Endodermal cell (in vitro differentiated cells): Measurements from ENCODE around the gene C2CD4C. TPM values are rescaled to one million over a fixed set of nuclear protein-coding genes. Genes with fewer than 3 reads are reported as not detected.
A peak's percentile ranks its signal among the peaks of the same experiment; 100 is the strongest.

Experiments
- DNase-seq: peaks from one replicate; pipeline ENCODE4 v3.0.0-alpha.2; 2017
- H3K27ac ChIP-seq: 2 replicates; pipeline ENCODE4 v1.5.1; 2013; ENCODE audit warnings: mild to moderate bottlenecking, low read depth, low read length, moderate library complexity
- H3K27me3 ChIP-seq: 2 replicates; pipeline ENCODE4 v1.6.1; 2013; ENCODE audit warnings: mild to moderate bottlenecking, low read length, moderate library complexity; ENCODE audit not compliant: insufficient read depth, control insufficient read depth, poor library complexity, severe bottlenecking
- H3K36me3 ChIP-seq: 2 replicates; pipeline ENCODE4 v1.7.0; 2013; ENCODE audit warnings: mild to moderate bottlenecking, low read length, moderate library complexity; ENCODE audit not compliant: control insufficient read depth, insufficient read depth
- H3K4me1 ChIP-seq: one replicate; pipeline ENCODE4 v1.7.0; 2013; ENCODE audit warnings: low read length; ENCODE audit not compliant: control insufficient read depth, insufficient read depth
- H3K4me3 ChIP-seq: 2 replicates; pipeline ENCODE4 v1.5.1; 2013; ENCODE audit warnings: mild to moderate bottlenecking, low read length, moderate library complexity
- H3K9ac ChIP-seq: 2 replicates; pipeline ENCODE4 v1.6.1; 2013; ENCODE audit warnings: mild to moderate bottlenecking, low read length, moderate library complexity; ENCODE audit not compliant: poor library complexity, severe bottlenecking; ENCODE audit errors: extremely low read depth
- H3K9me3 ChIP-seq: 2 replicates; pipeline ENCODE4 v1.6.1; 2013; ENCODE audit warnings: mild to moderate bottlenecking, low read length, moderate library complexity; ENCODE audit not compliant: control insufficient read depth
- H3K27ac Mint-ChIP-seq: 2 replicates; pipeline ENCODE4 v1.8.0; 2020; ENCODE audit warnings: mixed read lengths
- H3K27me3 Mint-ChIP-seq: 2 replicates; pipeline ENCODE4 v1.8.0; 2021; ENCODE audit warnings: mild to moderate bottlenecking, mixed read lengths; ENCODE audit not compliant: insufficient read depth
- H3K36me3 Mint-ChIP-seq: 2 replicates; pipeline ENCODE4 v1.8.0; 2020; ENCODE audit warnings: low read depth, mixed read lengths
- H3K4me1 Mint-ChIP-seq: 2 replicates; pipeline ENCODE4 v1.8.0; 2020; ENCODE audit warnings: mixed read lengths
- H3K4me3 Mint-ChIP-seq: 2 replicates; pipeline ENCODE4 v1.8.0; 2020; ENCODE audit warnings: mild to moderate bottlenecking, moderate library complexity, mixed read lengths
- H3K9me3 Mint-ChIP-seq: 2 replicates; pipeline ENCODE4 v1.8.0; 2020; ENCODE audit warnings: mild to moderate bottlenecking, mixed read lengths
- CTCF ChIP-seq: fragments of 200-600 bp; sonication (generic); conservative IDR thresholded peaks from 2 replicates; pipeline ENCODE4 v1.5.0; 2021; ENCODE audit warnings: antibody characterized with exemption, mild to moderate bottlenecking
- WGBS, 2 experiments: methylation state at CpG; one replicate each; pipeline versions ENCODE4 v1.1.5 to v1.1.7; 2013; ENCODE audit warnings: missing lambda C conversion rate in 2 of 2, mixed read lengths in 1 of 2; ENCODE audit not compliant: insufficient coverage in 1 of 2, insufficient read length in 1 of 2; 5-methylcytosine and 5-hydroxymethylcytosine counted together
- total RNA-seq, 2 donors: library from RNA; stranded (reverse); fragmentation: NEBNext Ultra II Directional in 1 of 2; extraction: Animal tissue kit (Norgen Biotek cat#: 25700) in 1 of 2; gene quantifications; 2 replicates in 1 of 2; 3 replicates in 1 of 2; pipeline ENCODE4 v1.2.1, GENCODE V29; 2021

C2CD4C gene
- total RNA-seq, 2 donors from 2014 or later, result 5.6 to 25.0 TPM

GRCh38 chr19:415292-415691 is 6.3 kb upstream of the C2CD4C start:
- H3K9me3 Mint-ChIP-seq, result no peaks in the 10 kb centered on the region
- Histone ChIP-seq H3K27ac (no peak overlapping the region), H3K4me3 (no peak overlapping the region), H3K4me1 (peaks cover 5% of the 10 kb centered on the region), H3K9me3 (no peaks in the 10 kb centered on the region), H3K36me3 (peaks cover 5% of the 10 kb centered on the region), H3K9ac (no peak overlapping the region), H3K27me3 (peaks cover 1% of the 10 kb centered on the region)
- no peak for TF ChIP-seq CTCF
- peaks cover 1% of the 10 kb centered on the region for H3K27me3 Mint-ChIP-seq
- no peak overlapping the region for H3K4me3 Mint-ChIP-seq
- peaks cover 4% of the 10 kb centered on the region for H3K4me1 Mint-ChIP-seq
- H3K27ac Mint-ChIP-seq, result no peak overlapping the region
- WGBS, 2 experiments, result 73% methylated on average over 1 of the region's 1 CpG; no CpG with 5 or more reads in 1 of the 2 experiments
- H3K36me3 Mint-ChIP-seq, result peaks cover 8% of the 10 kb centered on the region
- DNase-seq, result no peak

- Histone ChIP-seq H3K4me1 (peaks cover 5% of the 10 kb centered on the region), H3K36me3 (no peaks in the 10 kb centered on the region), H3K9me3 (no peaks in the 10 kb centered on the region), H3K9ac (no peak overlapping the region), H3K27ac (no peak overlapping the region), H3K4me3 (no peak overlapping the region), H3K27me3 (peaks cover 11% of the 10 kb centered on the region)
- Mint-ChIP-seq H3K27me3 (peaks cover 10% of the 10 kb centered on the region), H3K36me3 (peaks cover 7% of the 10 kb centered on the region), H3K4me3 (no peak overlapping the region), H3K4me1 (peaks cover 10% of the 10 kb centered on the region), H3K27ac (no peak overlapping the region), H3K9me3 (no peaks in the 10 kb centered on the region)
- no peak for TF ChIP-seq CTCF
- WGBS, 2 experiments, result 91 to 98% methylated on average over 8 to 15 of the region's 15 CpGs
- no peak for DNase-seq
Measured at GRCh38 chr19:413756-414420, 4.9 kb upstream of the C2CD4C start.

DNA sequence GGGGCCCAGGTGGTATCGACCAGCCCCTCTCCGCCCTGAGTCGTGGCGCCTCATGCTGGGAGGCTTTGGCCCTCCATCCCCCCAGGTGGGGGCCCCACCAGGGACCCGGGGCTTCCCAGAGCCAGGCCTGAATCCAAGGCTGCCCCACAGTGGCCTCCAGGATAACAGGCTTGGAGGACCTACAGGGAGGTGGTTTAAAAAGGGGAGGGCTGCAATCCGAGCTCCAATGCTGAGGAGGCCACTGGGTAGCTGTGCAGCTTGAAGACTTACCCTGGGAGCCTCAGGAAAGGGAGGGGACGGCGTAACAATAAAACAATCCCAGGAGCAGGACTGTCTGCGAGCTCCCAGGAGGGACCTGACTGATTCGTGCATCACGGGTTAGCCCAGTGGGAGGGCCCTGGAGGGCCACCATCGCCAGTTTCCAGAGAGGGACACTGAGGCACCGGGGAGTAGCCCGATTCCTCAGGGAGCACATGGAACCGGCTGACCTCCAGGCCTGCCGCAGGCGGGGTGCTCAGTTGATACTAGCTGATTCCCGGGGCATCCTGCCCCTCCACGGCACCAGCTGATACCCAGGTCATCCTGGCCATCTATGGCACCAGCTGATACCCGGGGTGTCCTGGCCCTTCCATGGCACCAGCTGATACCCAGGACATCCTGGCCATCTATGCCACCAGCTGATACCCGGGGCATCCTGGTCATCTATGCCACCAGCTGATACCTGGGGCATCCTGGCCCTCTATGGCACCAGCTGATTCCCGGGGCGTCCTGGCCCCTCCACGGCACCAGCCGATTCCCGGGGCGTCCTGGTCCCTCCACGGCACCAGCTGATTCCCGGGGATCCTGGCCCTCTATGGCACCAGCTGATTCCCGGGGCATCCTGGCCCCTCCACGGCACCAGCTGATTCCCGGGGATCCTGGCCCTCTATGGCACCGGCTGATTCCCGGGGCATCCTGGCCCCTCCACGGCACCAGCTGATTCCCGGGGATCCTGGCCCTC is 3.7 kb upstream of the C2CD4C start:
- H3K4me1 Mint-ChIP-seq, result peaks cover 8% of the 10 kb centered on the region

More for the DNA sequence above, 3.7 kb upstream of the C2CD4C start:
- Histone ChIP-seq H3K9ac (no peak overlapping the region), H3K27me3 (peaks cover 11% of the 10 kb centered on the region), H3K4me1 (no peaks in the 10 kb centered on the region), H3K4me3 (no peak overlapping the region), H3K27ac (no peak overlapping the region), H3K36me3 (no peaks in the 10 kb centered on the region), H3K9me3 (no peaks in the 10 kb centered on the region)
- Mint-ChIP-seq H3K4me3 (no peak overlapping the region), H3K36me3 (no peaks in the 10 kb centered on the region), H3K27me3 (peaks cover 10% of the 10 kb centered on the region), H3K27ac (no peak overlapping the region), H3K9me3 (no peaks in the 10 kb centered on the region)
- peak; percentile 85 for DNase-seq
- TF ChIP-seq CTCF, result peak; percentile 50
- 58 to 73% methylated on average over 18 to 35 of the region's 36 CpGs for WGBS, 2 experiments
